ENCODE results near the gene ATP10D. TPM values are rescaled to one million over a fixed set of nuclear protein-coding genes. Genes with fewer than 3 reads are reported as not detected.

The ATP10D gene
- total RNA-seq, 1 donor from 2014 or later = 9.7 TPM

DNA sequence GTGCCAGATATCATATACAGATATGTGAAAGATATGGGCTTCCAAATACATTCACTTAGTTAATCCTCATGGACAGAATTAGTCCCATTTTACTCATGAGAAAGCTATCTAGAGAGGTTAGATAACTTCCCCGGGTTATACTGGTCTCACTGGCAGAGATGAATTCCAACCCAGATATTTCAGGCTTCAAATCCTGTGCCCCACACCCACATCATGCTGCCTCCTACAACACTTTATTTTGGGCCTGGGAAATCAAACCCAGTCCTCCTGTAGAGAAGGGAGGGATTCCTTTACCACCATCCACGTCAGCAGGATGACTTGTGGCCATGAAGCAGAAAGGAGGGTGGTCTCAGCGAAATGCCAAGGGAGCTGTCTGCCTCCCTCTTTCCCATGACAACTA lies 113.8 kb downstream of the ATP10D start:
- TF ChIP-seq, protein P1, sequence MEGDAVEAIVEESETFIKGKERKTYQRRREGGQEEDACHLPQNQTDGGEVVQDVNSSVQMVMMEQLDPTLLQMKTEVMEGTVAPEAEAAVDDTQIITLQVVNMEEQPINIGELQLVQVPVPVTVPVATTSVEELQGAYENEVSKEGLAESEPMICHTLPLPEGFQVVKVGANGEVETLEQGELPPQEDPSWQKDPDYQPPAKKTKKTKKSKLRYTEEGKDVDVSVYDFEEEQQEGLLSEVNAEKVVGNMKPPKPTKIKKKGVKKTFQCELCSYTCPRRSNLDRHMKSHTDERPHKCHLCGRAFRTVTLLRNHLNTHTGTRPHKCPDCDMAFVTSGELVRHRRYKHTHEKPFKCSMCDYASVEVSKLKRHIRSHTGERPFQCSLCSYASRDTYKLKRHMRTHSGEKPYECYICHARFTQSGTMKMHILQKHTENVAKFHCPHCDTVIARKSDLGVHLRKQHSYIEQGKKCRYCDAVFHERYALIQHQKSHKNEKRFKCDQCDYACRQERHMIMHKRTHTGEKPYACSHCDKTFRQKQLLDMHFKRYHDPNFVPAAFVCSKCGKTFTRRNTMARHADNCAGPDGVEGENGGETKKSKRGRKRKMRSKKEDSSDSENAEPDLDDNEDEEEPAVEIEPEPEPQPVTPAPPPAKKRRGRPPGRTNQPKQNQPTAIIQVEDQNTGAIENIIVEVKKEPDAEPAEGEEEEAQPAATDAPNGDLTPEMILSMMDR (conservative IDR thresholded peaks at IDR 0.05; ENCODE audit: low read depth, low read length) = no peak
- no peak for DNase-seq (ENCODE audit: low read depth)
- H3K4me3 ChIP-seq (ENCODE audit: low read depth, low read length) = no peak overlapping the region

DNA sequence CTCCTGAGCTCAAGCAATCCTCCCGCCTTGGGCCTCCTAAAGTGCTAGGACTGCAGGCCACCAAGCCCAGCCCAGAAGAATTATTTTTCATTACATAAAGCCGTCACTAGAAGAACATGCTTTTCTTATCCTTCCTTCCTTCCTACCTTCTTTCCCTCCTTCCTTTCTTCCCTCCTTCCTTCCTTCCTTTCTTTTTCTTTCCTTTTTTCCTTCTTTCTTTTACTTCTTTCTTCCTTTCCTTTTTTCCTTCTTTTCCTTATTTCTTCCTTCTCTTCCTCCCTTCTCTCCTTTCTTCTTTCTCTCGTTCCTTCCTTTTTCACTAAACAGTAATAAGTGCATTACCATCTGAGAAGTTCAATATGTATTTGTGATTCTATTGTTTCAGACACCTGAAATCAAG lies 121.4 kb downstream of the ATP10D start:
- DNase-seq (ENCODE audit: low read depth) = no peak
- no peak overlapping the region for H3K4me3 ChIP-seq (ENCODE audit: low read depth, low read length)
- TF ChIP-seq, protein P1 (conservative IDR thresholded peaks at IDR 0.05; ENCODE audit: low read depth, low read length) = no peak

DNA sequence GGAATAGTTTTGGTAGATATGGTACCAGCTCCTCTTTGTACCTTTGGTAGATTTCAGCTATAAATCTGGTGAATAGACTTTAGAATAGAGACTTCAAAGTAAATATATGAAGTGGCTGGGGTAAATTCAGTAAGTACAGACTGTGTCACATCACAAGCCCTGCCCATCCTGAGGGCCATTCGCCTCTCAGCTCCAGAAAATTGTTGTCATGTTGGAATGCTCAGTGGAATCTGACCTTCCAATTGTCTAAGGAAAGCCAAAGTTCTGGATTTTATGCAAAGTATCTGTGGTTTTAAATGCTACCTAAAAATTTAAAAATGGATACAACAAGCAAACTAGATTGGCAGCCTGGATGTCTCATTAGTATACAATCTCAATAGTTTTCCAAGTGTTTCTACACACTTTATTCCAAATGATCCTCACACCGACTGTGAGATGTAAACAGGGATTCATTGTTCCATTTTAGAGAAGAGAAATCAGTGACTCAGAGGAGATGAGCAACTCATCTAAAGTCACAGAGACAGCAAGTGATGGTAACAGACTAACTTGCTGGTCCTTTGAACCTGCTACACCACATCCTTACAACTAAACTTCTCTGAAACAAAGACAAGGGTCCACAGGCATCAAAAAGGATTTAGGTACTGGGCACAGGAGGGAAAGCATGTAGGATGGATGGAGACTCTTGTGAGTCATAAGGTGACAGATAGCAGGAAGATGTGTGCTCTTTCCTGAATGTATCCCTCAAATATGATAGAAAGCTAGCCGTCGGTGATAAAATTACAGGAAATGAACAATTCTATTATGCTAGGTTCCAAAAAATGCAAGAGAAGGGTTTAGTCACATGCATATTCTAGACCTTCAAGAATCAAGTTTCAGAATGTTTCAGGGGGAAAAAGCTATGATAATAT lies 127.3 kb downstream of the ATP10D start:
- H3K4me3 ChIP-seq (ENCODE audit: low read depth, low read length) = no peak overlapping the region
- TF ChIP-seq, protein P1 (conservative IDR thresholded peaks at IDR 0.05; ENCODE audit: low read depth, low read length) = no peak
- no peak for DNase-seq (ENCODE audit: low read depth)

DNA sequence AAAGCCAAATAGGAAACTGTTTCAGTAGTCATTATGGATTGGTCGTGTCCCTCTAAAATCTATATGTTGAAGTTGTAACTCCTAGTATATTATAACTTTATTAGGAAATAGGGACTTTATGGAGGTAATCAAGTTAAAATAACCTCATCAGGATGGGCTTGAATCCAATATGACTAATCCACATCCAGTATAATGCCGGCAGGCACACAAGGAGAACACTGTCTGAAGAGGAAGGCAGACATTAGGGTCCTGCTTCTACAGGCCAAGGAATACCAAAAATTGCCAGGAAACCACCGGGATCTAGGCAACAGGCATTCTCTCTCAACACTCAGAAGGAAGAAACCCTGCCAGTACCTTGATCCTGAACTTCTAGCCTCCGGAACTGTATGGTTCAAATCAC lies 130.3 kb downstream of the ATP10D start:
- no peak overlapping the region for H3K4me3 ChIP-seq (ENCODE audit: low read depth, low read length)
- no peak for DNase-seq (ENCODE audit: low read depth)
- TF ChIP-seq, protein P1 (conservative IDR thresholded peaks at IDR 0.05; ENCODE audit: low read depth, low read length) = no peak

DNA sequence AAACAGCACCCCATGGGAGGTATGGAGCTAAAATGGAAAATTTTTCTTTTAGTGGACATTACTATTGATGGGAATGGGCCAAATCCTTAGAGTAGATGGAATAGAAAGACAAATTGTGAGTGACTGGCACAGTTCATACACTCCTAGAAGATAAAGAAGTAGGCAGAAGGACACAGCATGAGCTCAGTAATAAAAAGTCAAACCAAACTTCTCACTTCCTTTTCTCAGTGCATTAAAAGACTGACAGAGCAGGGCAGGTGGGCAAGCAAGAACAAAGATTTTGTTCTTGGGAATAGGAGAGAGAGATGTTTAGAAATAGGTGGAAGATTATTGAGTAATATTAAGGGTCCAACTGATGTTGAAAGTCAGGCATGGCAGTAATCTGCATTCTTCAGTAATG lies 132.5 kb downstream of the ATP10D start:
- DNase-seq (ENCODE audit: low read depth) = no peak
- H3K4me3 ChIP-seq (ENCODE audit: low read depth, low read length) = no peak overlapping the region
- TF ChIP-seq, protein P1 (conservative IDR thresholded peaks at IDR 0.05; ENCODE audit: low read depth, low read length) = no peak

DNA sequence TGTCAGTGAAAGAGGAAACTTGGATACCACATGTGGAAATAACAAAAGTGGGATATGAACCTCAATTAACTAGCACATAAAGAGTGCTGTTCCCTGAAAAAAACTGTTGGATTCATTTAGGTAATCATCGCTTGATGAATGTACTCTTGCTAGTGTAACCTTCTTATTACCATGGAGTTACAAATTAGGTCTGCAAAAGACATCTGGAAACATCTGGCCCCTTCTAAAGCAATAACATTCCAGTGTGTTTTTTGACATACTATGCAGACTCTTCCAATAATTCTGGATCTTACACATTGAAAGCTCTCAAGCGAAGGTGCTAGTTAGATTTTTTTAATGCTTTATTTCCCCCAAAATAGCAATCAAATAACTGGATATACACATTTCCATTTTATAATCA lies 134.6 kb downstream of the ATP10D start:
- TF ChIP-seq, protein P1 (conservative IDR thresholded peaks at IDR 0.05; ENCODE audit: low read depth, low read length) = no peak

DNA sequence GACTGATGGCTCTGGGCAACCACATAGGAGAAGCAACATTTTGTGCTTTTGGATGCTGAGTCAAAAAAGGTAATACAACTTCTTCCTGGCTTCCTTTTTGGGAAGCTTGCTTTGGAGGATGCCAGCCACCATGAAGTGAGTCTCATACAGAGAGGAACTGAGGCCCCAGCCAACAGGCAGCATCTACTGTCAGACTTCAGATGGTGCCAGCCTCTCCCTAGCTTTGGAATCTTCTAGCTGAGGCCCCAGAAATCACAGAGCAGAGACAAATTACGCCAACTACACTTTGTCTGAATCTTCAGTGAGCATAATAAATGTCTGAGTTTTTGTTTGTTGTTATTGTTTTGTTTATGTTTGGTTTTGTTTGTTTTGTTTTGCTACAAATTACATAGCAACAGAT lies 136.1 kb downstream of the ATP10D start:
- DNase-seq (ENCODE audit: low read depth) = no peak
- no peak overlapping the region for H3K4me3 ChIP-seq (ENCODE audit: low read depth, low read length)
- TF ChIP-seq, protein P1 (conservative IDR thresholded peaks at IDR 0.05; ENCODE audit: low read depth, low read length) = no peak

More for the DNA sequence above, 134.6 kb downstream of the ATP10D start:
- no peak for DNase-seq (ENCODE audit: low read depth)
- no peak overlapping the region for H3K4me3 ChIP-seq (ENCODE audit: low read depth, low read length)

Measured in epithelial cell of proximal tubule (primary cell).